ENCODE results near the gene SEMA6A. TPM values are rescaled to one million over a fixed set of nuclear protein-coding genes. Genes with fewer than 3 reads are reported as not detected.

The SEMA6A gene
- total and polyA plus RNA-seq, 2 experiments from 2014 or later = 233 to 400 TPM

GRCh38 chr5:116554764-116555163, 19.9 kb downstream of the SEMA6A start (continued):
- TF ChIP-seq, protein P1, sequence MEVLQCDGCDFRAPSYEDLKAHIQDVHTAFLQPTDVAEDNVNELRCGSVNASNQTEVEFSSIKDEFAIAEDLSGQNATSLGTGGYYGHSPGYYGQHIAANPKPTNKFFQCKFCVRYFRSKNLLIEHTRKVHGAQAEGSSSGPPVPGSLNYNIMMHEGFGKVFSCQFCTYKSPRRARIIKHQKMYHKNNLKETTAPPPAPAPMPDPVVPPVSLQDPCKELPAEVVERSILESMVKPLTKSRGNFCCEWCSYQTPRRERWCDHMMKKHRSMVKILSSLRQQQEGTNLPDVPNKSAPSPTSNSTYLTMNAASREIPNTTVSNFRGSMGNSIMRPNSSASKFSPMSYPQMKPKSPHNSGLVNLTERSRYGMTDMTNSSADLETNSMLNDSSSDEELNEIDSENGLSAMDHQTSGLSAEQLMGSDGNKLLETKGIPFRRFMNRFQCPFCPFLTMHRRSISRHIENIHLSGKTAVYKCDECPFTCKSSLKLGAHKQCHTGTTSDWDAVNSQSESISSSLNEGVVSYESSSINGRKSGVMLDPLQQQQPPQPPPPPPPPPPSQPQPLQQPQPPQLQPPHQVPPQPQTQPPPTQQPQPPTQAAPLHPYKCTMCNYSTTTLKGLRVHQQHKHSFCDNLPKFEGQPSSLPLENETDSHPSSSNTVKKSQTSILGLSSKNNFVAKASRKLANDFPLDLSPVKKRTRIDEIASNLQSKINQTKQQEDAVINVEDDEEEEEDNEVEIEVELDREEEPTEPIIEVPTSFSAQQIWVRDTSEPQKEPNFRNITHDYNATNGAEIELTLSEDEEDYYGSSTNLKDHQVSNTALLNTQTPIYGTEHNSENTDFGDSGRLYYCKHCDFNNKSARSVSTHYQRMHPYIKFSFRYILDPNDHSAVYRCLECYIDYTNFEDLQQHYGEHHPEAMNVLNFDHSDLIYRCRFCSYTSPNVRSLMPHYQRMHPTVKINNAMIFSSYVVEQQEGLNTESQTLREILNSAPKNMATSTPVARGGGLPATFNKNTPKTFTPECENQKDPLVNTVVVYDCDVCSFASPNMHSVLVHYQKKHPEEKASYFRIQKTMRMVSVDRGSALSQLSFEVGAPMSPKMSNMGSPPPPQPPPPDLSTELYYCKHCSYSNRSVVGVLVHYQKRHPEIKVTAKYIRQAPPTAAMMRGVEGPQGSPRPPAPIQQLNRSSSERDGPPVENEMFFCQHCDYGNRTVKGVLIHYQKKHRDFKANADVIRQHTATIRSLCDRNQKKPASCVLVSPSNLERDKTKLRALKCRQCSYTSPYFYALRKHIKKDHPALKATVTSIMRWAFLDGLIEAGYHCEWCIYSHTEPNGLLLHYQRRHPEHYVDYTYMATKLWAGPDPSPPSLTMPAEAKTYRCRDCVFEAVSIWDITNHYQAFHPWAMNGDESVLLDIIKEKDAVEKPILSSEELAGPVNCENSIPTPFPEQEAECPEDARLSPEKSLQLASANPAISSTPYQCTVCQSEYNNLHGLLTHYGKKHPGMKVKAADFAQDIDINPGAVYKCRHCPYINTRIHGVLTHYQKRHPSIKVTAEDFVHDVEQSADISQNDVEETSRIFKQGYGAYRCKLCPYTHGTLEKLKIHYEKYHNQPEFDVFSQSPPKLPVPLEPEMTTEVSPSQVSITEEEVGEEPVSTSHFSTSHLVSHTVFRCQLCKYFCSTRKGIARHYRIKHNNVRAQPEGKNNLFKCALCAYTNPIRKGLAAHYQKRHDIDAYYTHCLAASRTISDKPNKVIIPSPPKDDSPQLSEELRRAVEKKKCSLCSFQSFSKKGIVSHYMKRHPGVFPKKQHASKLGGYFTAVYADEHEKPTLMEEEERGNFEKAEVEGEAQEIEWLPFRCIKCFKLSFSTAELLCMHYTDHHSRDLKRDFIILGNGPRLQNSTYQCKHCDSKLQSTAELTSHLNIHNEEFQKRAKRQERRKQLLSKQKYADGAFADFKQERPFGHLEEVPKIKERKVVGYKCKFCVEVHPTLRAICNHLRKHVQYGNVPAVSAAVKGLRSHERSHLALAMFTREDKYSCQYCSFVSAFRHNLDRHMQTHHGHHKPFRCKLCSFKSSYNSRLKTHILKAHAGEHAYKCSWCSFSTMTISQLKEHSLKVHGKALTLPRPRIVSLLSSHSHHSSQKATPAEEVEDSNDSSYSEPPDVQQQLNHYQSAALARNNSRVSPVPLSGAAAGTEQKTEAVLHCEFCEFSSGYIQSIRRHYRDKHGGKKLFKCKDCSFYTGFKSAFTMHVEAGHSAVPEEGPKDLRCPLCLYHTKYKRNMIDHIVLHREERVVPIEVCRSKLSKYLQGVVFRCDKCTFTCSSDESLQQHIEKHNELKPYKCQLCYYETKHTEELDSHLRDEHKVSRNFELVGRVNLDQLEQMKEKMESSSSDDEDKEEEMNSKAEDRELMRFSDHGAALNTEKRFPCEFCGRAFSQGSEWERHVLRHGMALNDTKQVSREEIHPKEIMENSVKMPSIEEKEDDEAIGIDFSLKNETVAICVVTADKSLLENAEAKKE (CRISPR knock-in tag; IDR thresholded peaks at IDR 0.05) = no peak
- TF ChIP-seq STAT1 (IDR thresholded peaks at IDR 0.05; ENCODE audit: unreplicated experiment) = no peak
- TF ChIP-seq, protein P2, sequence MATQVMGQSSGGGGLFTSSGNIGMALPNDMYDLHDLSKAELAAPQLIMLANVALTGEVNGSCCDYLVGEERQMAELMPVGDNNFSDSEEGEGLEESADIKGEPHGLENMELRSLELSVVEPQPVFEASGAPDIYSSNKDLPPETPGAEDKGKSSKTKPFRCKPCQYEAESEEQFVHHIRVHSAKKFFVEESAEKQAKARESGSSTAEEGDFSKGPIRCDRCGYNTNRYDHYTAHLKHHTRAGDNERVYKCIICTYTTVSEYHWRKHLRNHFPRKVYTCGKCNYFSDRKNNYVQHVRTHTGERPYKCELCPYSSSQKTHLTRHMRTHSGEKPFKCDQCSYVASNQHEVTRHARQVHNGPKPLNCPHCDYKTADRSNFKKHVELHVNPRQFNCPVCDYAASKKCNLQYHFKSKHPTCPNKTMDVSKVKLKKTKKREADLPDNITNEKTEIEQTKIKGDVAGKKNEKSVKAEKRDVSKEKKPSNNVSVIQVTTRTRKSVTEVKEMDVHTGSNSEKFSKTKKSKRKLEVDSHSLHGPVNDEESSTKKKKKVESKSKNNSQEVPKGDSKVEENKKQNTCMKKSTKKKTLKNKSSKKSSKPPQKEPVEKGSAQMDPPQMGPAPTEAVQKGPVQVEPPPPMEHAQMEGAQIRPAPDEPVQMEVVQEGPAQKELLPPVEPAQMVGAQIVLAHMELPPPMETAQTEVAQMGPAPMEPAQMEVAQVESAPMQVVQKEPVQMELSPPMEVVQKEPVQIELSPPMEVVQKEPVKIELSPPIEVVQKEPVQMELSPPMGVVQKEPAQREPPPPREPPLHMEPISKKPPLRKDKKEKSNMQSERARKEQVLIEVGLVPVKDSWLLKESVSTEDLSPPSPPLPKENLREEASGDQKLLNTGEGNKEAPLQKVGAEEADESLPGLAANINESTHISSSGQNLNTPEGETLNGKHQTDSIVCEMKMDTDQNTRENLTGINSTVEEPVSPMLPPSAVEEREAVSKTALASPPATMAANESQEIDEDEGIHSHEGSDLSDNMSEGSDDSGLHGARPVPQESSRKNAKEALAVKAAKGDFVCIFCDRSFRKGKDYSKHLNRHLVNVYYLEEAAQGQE (IDR thresholded peaks at IDR 0.05; ENCODE audit: unreplicated experiment) = no peak
- no peak for TF ChIP-seq JUNB (IDR thresholded peaks at IDR 0.05; ENCODE audit: unreplicated experiment)
- no peak for TF ChIP-seq ETS1 (IDR thresholded peaks at IDR 0.05)

Measured in GM23338 (cell line).